ENCODE data around the gene RITA1. TPM values are rescaled to one million over a fixed set of nuclear protein-coding genes. Genes with fewer than 3 reads are reported as not detected.

The RITA1 gene
- total and polyA plus RNA-seq, 4 donors, result 10.6 to 18.1 (median 14.9) TPM

- no peak overlapping the region for H3K4me3 ChIP-seq (ENCODE audit: low read depth in 1 of 3, low read length in 3 of 3)
- no peak for DNase-seq (ENCODE audit: low spot score)
- H3K9me3 ChIP-seq (ENCODE audit: control insufficient read depth in 4 of 4, low read length in 3 of 4), result no peaks in the 10 kb centered on the region
- peaks cover 0 to 5% (median 1%) of the 10 kb centered on the region in 4 donors for H3K27me3 ChIP-seq (ENCODE audit: control insufficient read depth in 4 of 4, insufficient read depth in 4 of 4, low read length in 3 of 4)
- H3K9ac ChIP-seq (ENCODE audit: low read depth in 1 of 2, low read length in 2 of 2), result no peak overlapping the region
- H3K4me1 ChIP-seq (ENCODE audit: control insufficient read depth in 4 of 4, insufficient read depth in 4 of 4, low read length in 3 of 4), result peaks cover 0 to 4% (median 3%) of the 10 kb centered on the region in 4 donors
- H3K36me3 ChIP-seq (ENCODE audit: control insufficient read depth in 4 of 4, insufficient read depth in 3 of 4, low read depth in 1 of 4, low read length in 3 of 4), result no peaks in the 10 kb centered on the region
- TF ChIP-seq FOXA1 (IDR thresholded peaks at IDR 0.05) (no peak), HNF4G (IDR thresholded peaks at IDR 0.05) (no peak), YY1 (IDR thresholded peaks at IDR 0.05) (no peak), RAD21 (IDR thresholded peaks at IDR 0.05) (no peak), ATF3 (IDR thresholded peaks at IDR 0.05) (no peak), FOXA2 (IDR thresholded peaks at IDR 0.05) (no peak), REST (IDR thresholded peaks at IDR 0.05) (no peak), SP1 (IDR thresholded peaks at IDR 0.05) (no peak), ZBTB33 (IDR thresholded peaks at IDR 0.05) (no peak), TAF1 (conservative IDR thresholded peaks at IDR 0.05) (no peak), MAX (IDR thresholded peaks at IDR 0.05) (no peak)
- no peak overlapping the region for H3K27ac ChIP-seq (ENCODE audit: low read depth in 1 of 2, low read length in 2 of 2)
- WGBS, result 79% methylated on average over 6 of the region's 6 CpGs
These were observed 48.5 kb upstream of the RITA1 start for GRCh38 chr12:113136990-113137511.

- H3K27ac ChIP-seq (ENCODE audit: low read depth in 1 of 2, low read length in 2 of 2), result no peak overlapping the region
- H3K4me3 ChIP-seq (ENCODE audit: low read depth in 1 of 3, low read length in 3 of 3), result no peak overlapping the region
- no peaks in the 10 kb centered on the region for H3K9me3 ChIP-seq (ENCODE audit: control insufficient read depth in 4 of 4, low read length in 3 of 4)
- no peaks in the 10 kb centered on the region for H3K36me3 ChIP-seq (ENCODE audit: control insufficient read depth in 4 of 4, insufficient read depth in 3 of 4, low read depth in 1 of 4, low read length in 3 of 4)
- no peak overlapping the region for H3K9ac ChIP-seq (ENCODE audit: low read depth in 1 of 2, low read length in 2 of 2)
- 86% methylated on average over 12 of the region's 12 CpGs for WGBS
- DNase-seq (ENCODE audit: low spot score), result no peak
- H3K27me3 ChIP-seq (ENCODE audit: control insufficient read depth in 4 of 4, insufficient read depth in 4 of 4, low read length in 3 of 4), result peaks cover 0 to 5% (median 1%) of the 10 kb centered on the region in 4 donors
- H3K4me1 ChIP-seq (ENCODE audit: control insufficient read depth in 4 of 4, insufficient read depth in 4 of 4, low read length in 3 of 4), result peaks cover 0 to 4% (median 3%) of the 10 kb centered on the region in 4 donors
- TF ChIP-seq CTCF (IDR thresholded peaks at IDR 0.05; ENCODE audit: low read depth, low read length, missing input control) (no peak), YY1 (IDR thresholded peaks at IDR 0.05) (no peak), FOXA1 (IDR thresholded peaks at IDR 0.05) (no peak), RAD21 (IDR thresholded peaks at IDR 0.05) (no peak), MAX (IDR thresholded peaks at IDR 0.05) (no peak), TAF1 (conservative IDR thresholded peaks at IDR 0.05) (no peak), GABPA (IDR thresholded peaks at IDR 0.05 in 1 of 2, conservative IDR thresholded peaks at IDR 0.05 in 1 of 2) (no peak), HNF4G (IDR thresholded peaks at IDR 0.05) (no peak), RXRA (IDR thresholded peaks at IDR 0.05) (no peak), JUND (IDR thresholded peaks at IDR 0.05) (no peak), NR2F2 (IDR thresholded peaks at IDR 0.05) (no peak), SP1 (IDR thresholded peaks at IDR 0.05) (no peak), ATF3 (IDR thresholded peaks at IDR 0.05) (no peak), EGR1 (IDR thresholded peaks at IDR 0.05; ENCODE audit: low read depth in 2 of 2) (no peak), ZBTB33 (IDR thresholded peaks at IDR 0.05) (no peak), FOXA2 (IDR thresholded peaks at IDR 0.05) (no peak), HNF4A (conservative IDR thresholded peaks at IDR 0.05) (no peak)
These were observed 47.4 kb upstream of the RITA1 start for GRCh38 chr12:113137861-113138783.
